HG02759 (cell line): ENCODE measurements around the gene TTBK2.

Experiments used
- ATAC-seq: cut with Tn5 transposase; IDR thresholded peaks from one replicate; pipeline ENCODE4 v1.9.1; 2021; ENCODE audit warnings: mild to moderate bottlenecking, moderate library complexity; ENCODE audit not compliant: unreplicated experiment

The TTBK2 gene

DNA sequence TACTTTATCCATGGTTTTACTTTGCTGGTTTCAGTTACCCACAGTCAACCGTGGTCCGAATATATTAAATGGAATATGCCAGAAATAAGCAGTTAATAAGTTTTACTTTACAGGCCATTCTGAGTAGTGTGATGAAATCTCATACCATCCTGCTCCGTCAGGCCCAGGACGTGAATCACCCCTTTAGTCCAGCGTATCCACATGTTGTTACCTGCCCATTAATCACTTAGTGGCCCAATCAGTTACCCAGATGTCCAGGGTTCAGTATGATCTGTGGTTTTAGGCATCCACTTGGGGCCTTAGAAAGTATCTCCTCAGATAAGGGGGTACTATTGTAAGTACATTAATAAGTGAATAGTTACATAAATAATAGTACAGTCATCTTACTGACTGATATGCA lies 88.0 kb downstream of the TTBK2 start:
- ATAC-seq = no peak

DNA sequence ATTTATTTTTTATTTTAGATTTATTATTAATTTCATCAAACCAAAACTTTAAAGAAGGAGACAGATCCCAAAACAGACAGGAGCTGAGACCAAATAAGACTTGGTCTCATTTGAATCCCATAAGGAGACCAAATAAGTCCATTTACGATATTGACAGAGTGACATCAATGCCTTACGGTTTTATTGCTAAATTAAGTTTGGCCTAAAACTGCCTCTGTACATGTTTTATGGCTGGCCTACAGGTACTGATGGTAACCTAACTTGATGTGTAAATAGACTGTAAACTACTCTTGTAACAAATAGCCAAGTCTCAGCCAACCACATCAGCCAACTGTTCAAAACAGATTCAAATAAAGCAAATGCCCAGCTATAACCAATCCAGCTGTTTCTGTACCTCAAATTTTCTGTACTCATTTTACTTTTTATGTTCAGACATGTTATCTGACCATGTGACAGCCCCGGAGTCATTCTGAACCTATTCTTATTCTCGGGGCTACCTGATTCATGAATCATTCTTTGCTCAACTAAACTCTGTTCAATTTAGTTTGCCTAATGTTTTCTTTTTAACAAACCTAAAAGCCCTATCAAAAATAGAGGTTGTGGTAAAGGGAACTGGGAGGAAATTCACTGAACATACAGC lies 94.2 kb downstream of the TTBK2 start:
- ATAC-seq = no peak

DNA sequence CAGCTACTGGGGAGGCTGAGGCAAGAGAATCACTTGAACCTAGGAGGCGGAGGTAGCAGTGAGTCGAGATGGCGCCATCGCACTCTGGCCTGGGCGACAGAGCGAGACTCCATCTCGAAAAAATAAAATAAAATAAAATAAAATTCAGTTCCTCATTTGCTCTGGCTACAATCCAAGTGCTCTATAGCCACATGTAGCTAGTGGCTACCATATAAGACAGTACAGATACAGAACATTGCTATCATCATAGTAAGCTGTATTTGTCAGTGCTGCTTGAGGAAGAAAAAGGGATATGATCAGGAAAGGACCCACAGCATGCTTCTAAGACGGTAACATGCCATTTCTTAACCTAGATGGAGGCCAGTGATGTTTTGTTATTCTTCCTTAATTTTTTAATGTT lies 95.0 kb downstream of the TTBK2 start:
- ATAC-seq = no peak

GRCh38 chr15:42820811-42821210 lies 99.8 kb downstream of the TTBK2 start:
- ATAC-seq = no peak

- no peak for ATAC-seq
These were observed 100.8 kb downstream of the TTBK2 start for GRCh38 chr15:42819786-42820185.

DNA sequence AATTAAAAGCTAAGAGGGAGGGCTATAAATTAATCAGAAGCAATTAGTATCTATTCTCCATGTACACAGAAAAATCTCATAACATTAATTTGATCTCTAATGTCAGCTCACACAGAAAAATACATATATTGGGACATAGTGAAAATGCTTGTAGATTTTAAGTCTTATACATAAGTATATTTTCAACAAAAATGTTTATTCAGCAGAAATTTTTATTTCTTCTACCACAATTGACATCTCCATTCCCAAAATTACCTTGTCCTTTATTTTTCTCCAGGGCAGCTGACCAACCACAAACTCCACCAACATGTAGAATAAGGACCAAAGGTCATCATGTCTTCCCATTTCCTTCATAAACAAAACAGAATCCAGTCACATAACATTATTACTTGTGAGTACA lies 109.1 kb downstream of the TTBK2 start:
- ATAC-seq = no peak

DNA sequence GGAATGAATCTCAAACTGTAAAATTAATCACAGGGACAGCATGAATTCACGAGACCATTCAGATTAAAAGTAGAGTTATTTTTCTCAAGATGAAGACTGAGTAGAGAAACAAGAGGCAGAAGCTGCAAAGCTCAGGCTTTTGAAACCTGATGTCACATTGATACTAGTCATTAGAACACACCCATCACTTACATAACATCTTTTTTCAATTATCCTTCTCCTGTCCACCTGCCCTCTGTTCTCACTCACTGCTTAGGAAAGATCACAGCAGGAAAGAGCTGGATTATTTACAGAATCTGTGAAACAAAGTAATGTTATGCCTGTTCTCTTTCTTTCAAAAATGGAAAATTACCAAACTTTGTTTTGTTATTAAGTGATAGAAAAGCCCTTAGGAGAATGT lies 111.7 kb downstream of the TTBK2 start:
- no peak for ATAC-seq

GRCh38 chr15:42805266-42805665 lies 115.3 kb downstream of the TTBK2 start:
- no peak for ATAC-seq

- ATAC-seq = no peak
These were observed 115.8 kb downstream of the TTBK2 start for GRCh38 chr15:42804739-42805138.

DNA sequence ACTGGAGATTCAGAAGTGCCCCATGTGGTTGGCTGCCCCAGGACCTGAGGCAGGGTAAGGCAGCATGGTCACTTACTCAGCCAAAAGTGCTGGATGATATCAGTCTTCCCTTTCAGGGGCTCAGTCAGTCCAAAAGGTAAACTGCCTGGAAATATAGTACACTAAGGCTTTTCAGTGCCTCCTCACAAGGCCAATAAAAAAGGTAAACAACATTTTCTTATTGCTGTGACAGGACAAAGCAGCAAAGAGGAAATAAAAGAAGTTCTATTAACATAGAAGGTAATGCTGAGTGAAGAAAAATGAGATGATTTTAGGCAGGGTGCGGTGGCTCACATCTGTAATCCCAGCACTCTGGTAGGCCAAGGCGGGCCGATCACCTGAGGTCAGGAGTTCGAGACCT lies 117.1 kb downstream of the TTBK2 start:
- no peak for ATAC-seq

GRCh38 chr15:42802168-42802567 lies 118.4 kb downstream of the TTBK2 start:
- ATAC-seq = no peak

DNA sequence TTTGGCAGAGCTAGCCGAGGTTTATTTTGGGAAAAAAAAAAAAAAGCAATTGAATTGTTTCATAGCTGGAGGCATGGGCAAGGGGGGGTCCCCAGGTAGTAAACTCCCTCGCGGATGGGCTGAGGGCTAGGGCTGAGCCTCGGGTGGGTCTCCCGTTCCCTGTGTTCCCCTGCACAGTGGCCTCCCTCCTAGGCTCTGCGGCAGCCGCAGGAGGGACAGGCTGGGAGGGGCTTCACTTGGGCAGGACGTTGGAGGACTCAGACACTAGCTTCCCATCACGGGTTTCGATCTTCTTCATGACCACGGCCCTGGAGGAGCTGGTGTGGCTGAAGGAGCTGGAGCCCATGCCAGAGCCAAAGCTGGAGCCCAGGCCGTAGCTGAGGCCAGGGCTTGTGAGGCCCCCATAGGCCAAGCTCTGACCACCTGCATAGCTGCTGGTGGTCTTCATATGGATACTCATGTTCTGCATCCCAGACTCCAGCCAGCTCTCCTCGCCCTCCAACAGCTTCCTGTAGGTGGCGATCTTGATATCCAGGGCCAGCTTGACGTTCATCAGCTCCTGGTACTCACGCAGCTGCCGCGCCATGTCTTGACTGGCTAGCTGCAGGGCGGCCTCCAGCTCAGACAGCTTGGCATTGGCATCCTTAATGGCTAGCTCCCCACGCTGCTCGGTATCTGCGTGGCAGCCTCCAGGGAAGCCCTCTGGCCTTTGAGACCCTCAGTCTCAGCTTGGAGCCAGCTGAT lies 119.7 kb downstream of the TTBK2 start:
- ATAC-seq = no peak

DNA sequence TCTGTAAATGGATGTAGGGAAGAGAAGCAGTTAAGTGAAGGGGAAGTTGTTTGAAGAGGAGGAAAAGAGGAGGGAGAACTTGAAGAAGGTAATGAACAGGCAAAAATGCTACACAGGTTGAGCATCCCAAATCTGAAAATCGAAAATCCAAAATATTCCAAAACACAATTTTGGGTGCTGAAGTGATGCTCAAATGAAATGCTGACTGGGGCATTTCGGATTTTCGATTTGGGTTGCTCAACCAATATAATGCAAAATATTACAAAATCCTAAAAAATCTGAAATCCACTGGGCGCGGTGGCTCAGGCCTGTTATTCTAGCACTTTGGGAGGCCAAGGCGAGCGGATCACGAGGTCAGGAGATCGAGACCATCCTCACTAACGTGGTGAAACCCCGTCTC lies 121.8 kb downstream of the TTBK2 start:
- ATAC-seq = no peak

DNA sequence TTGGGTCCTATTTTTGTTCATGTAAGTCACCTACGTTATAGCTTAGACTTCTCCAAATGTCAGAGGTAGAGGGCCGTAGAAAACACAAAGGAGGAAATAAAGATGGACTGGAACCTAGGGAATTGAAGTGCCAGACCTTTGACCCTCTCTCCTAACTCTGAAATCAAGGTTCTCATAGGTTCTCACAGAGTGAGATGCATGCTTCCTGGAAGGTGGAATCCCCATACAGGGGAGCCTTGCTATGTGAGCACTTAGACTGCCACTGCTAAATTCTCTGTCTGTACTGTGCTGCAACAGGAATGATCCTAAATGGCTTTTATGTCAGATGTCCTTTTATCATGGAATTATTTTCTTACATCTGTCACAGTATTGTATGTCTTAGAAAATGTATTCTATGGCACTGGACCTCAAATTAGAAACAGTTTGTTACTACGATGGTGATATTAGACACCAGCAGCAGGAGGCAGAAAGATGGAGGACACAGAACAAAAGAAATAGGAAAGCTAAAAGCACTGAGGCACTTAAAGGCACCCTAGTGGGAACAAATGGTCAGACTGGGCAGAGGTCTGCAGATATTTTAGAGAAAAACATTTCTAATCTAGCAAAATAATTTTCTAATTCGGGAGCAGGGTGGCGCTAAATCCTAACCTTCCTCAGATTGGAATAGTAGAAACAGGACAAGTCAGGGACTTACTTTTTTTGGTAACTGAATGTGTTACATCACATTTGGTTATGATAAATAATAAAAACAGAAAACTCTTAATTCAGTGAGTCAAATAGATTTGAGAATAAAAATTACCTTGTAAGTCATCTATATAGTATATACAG lies 123.4 kb downstream of the TTBK2 start:
- no peak for ATAC-seq

DNA sequence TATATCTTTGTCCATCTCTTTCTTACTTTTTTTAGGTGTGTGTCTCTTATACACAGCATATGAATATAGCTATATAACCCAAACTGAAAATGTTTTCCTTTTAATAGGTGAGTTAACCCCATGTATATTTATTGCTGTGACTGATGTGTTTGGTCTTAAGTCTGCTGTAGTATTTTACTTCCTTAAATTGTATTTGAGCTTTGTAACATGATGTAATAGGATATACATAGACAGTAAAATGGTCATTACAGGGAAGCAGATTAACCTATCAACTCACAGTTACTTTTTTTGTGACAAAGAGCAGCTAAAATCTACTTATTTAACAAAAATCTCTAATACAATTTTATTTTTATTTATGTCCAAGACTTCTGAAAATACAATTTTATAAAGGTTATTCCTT lies 131.9 kb downstream of the TTBK2 start:
- ATAC-seq = no peak

GRCh38 chr15:42786978-42787377 lies 133.6 kb downstream of the TTBK2 start:
- ATAC-seq = no peak

GRCh38 chr15:42785569-42785968 lies 135.0 kb downstream of the TTBK2 start:
- no peak for ATAC-seq

DNA sequence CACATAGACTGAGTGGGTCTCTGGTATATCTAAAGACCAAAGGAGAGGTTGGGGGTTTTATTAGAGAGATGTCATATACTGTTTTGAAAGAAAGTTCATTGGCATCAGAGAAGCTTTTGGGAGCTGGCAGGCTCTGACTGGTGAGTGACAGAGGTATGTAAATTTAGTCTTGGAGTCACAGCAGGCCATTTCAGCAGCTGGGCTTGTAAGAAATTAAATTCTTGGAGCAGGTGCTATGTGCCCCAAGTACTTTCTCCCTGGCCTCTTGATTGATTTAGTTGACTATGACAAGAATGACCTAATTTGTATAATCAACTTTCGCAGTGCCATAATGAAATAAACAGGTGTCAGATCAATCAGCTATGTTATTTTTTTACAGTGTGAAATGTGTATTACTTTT lies 135.9 kb downstream of the TTBK2 start:
- no peak for ATAC-seq

DNA sequence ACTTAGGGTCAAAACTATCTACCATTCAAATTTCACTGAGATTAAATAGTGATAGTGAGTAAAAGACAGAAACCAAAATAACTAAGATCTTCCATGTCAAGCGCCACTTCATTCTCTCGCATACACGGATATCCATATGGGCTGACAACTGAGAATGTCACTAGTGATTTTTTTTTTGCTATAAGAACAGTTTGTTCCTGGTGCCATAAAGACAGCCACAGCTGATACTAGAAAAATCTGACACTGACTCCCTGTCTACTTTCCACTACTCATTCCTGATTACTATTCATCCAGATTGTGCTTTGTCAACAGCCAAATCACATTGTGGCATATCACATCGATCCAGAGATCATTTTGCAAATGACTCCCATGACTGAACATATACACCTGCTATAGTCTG lies 137.9 kb downstream of the TTBK2 start:
- ATAC-seq = no peak

GRCh38 chr15:42775416-42775815 lies 145.2 kb downstream of the TTBK2 start:
- ATAC-seq = no peak

DNA sequence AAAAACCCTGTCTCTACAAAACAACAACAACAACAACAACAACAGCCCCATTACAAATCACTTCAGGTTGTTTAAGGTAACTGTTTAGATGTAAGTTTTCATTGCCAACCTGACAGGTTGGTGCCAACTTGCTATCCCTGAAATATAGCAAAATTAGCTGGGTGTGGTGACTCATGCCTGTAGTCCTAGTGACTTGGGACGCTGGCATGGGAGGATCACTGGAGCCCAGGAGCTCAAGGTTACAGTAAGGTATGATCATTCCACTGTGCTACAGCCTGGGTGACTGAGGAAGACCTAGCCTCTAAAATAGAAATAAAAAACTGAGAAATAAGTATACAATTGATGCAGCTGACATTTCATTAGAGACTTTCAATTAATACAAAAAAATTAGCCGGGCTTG lies 147.7 kb downstream of the TTBK2 start:
- no peak for ATAC-seq

- no peak for ATAC-seq
These were observed 148.4 kb downstream of the TTBK2 start for GRCh38 chr15:42772144-42772543.
